ENCODE results near the gene PEX26.
"Not testable (repeated sequence)": the region's sequence is repeated elsewhere in the genome, so short reads cannot be mapped to it uniquely, and the experiment has no call there.

The PEX26 gene

GRCh38 chr22:18120857-18121256, 43.1 kb downstream of the PEX26 start:
- no peaks in the 10 kb centered on the region for H3K9me3 ChIP-seq (ENCODE audit: control insufficient read depth, insufficient read depth, low read length)
- H3K36me3 ChIP-seq (ENCODE audit: insufficient read depth, low read length): no peaks in the 10 kb centered on the region
- H3K4me1 ChIP-seq (ENCODE audit: insufficient read depth, low read length): peaks cover 3% of the 10 kb centered on the region; the same call in 1 of the 2 replicates
- no peak overlapping the region for H3K9ac ChIP-seq (ENCODE audit: low read depth, low read length)

- Histone ChIP-seq H3K4me1 (ENCODE audit: insufficient read depth, low read length) (peaks cover 3% of the 10 kb centered on the region; the same call in 1 of the 2 replicates), H3K9ac (ENCODE audit: low read depth, low read length) (no peak overlapping the region), H3K36me3 (ENCODE audit: insufficient read depth, low read length) (no peaks in the 10 kb centered on the region), H3K9me3 (ENCODE audit: control insufficient read depth, insufficient read depth, low read length) (no peaks in the 10 kb centered on the region)
These were observed 43.7 kb downstream of the PEX26 start for GRCh38 chr22:18121506-18121905.

- Histone ChIP-seq H3K9ac (ENCODE audit: low read depth, low read length) (no peak overlapping the region), H3K9me3 (ENCODE audit: control insufficient read depth, insufficient read depth, low read length) (no peaks in the 10 kb centered on the region), H3K4me1 (ENCODE audit: insufficient read depth, low read length) (peaks cover 3% of the 10 kb centered on the region; the same call in 1 of the 2 replicates), H3K36me3 (ENCODE audit: insufficient read depth, low read length) (no peaks in the 10 kb centered on the region)
These were observed 44.3 kb downstream of the PEX26 start for GRCh38 chr22:18121954-18122554.

- H3K36me3 ChIP-seq (ENCODE audit: insufficient read depth, low read length); H3K9me3 ChIP-seq (ENCODE audit: control insufficient read depth, insufficient read depth, low read length); H3K9ac ChIP-seq (ENCODE audit: low read depth, low read length); H3K4me1 ChIP-seq (ENCODE audit: insufficient read depth, low read length): not testable (repeated sequence)
These were observed 45.8 kb downstream of the PEX26 start for GRCh38 chr22:18123476-18124025.

GRCh38 chr22:18126606-18127005, 48.8 kb downstream of the PEX26 start:
- peaks cover 3% of the 10 kb centered on the region; the same call in 1 of the 2 replicates for H3K4me1 ChIP-seq (ENCODE audit: insufficient read depth, low read length)
- no peak overlapping the region for H3K9ac ChIP-seq (ENCODE audit: low read depth, low read length)
- no peaks in the 10 kb centered on the region for H3K9me3 ChIP-seq (ENCODE audit: control insufficient read depth, insufficient read depth, low read length)
- H3K36me3 ChIP-seq (ENCODE audit: insufficient read depth, low read length): no peaks in the 10 kb centered on the region

- Histone ChIP-seq H3K36me3 (ENCODE audit: insufficient read depth, low read length) (no peaks in the 10 kb centered on the region), H3K4me1 (ENCODE audit: insufficient read depth, low read length) (no peaks in the 10 kb centered on the region), H3K9ac (ENCODE audit: low read depth, low read length) (no peak overlapping the region), H3K9me3 (ENCODE audit: control insufficient read depth, insufficient read depth, low read length) (no peaks in the 10 kb centered on the region)
These were observed 52.2 kb downstream of the PEX26 start for GRCh38 chr22:18130018-18130417.

GRCh38 chr22:18130699-18131429, 53.1 kb downstream of the PEX26 start:
- Histone ChIP-seq H3K4me1 (ENCODE audit: insufficient read depth, low read length) (no peaks in the 10 kb centered on the region), H3K9me3 (ENCODE audit: control insufficient read depth, insufficient read depth, low read length) (no peaks in the 10 kb centered on the region), H3K36me3 (ENCODE audit: insufficient read depth, low read length) (no peaks in the 10 kb centered on the region), H3K9ac (ENCODE audit: low read depth, low read length) (no peak overlapping the region)

GRCh38 chr22:18133452-18133851, 55.7 kb downstream of the PEX26 start:
- Histone ChIP-seq H3K36me3 (ENCODE audit: insufficient read depth, low read length) (no peaks in the 10 kb centered on the region), H3K9ac (ENCODE audit: low read depth, low read length) (no peak overlapping the region), H3K4me1 (ENCODE audit: insufficient read depth, low read length) (no peaks in the 10 kb centered on the region), H3K9me3 (ENCODE audit: control insufficient read depth, insufficient read depth, low read length) (no peaks in the 10 kb centered on the region)

- Histone ChIP-seq H3K9me3 (ENCODE audit: control insufficient read depth, insufficient read depth, low read length) (no peaks in the 10 kb centered on the region), H3K36me3 (ENCODE audit: insufficient read depth, low read length) (no peaks in the 10 kb centered on the region), H3K9ac (ENCODE audit: low read depth, low read length) (no peak overlapping the region), H3K4me1 (ENCODE audit: insufficient read depth, low read length) (no peaks in the 10 kb centered on the region)
These were observed 59.0 kb downstream of the PEX26 start for GRCh38 chr22:18136563-18137320.

- H3K9ac ChIP-seq (ENCODE audit: low read depth, low read length); H3K9me3 ChIP-seq (ENCODE audit: control insufficient read depth, insufficient read depth, low read length); H3K36me3 ChIP-seq (ENCODE audit: insufficient read depth, low read length); H3K4me1 ChIP-seq (ENCODE audit: insufficient read depth, low read length): not testable (repeated sequence)
These were observed 63.2 kb downstream of the PEX26 start for GRCh38 chr22:18141004-18141403.

GRCh38 chr22:18144105-18144504, 66.3 kb downstream of the PEX26 start:
- Histone ChIP-seq H3K36me3 (ENCODE audit: insufficient read depth, low read length) (no peaks in the 10 kb centered on the region), H3K4me1 (ENCODE audit: insufficient read depth, low read length) (no peaks in the 10 kb centered on the region), H3K9ac (ENCODE audit: low read depth, low read length) (no peak overlapping the region), H3K9me3 (ENCODE audit: control insufficient read depth, insufficient read depth, low read length) (no peaks in the 10 kb centered on the region)

- Histone ChIP-seq H3K9me3 (ENCODE audit: control insufficient read depth, insufficient read depth, low read length) (no peaks in the 10 kb centered on the region), H3K36me3 (ENCODE audit: insufficient read depth, low read length) (no peaks in the 10 kb centered on the region), H3K4me1 (ENCODE audit: insufficient read depth, low read length) (no peaks in the 10 kb centered on the region), H3K9ac (ENCODE audit: low read depth, low read length) (no peak overlapping the region)
These were observed 68.0 kb downstream of the PEX26 start for GRCh38 chr22:18145676-18146388.

- no peaks in the 10 kb centered on the region for H3K4me1 ChIP-seq (ENCODE audit: insufficient read depth, low read length)
- no peaks in the 10 kb centered on the region for H3K36me3 ChIP-seq (ENCODE audit: insufficient read depth, low read length)
- H3K9ac ChIP-seq (ENCODE audit: low read depth, low read length): no peak overlapping the region
- H3K9me3 ChIP-seq (ENCODE audit: control insufficient read depth, insufficient read depth, low read length): no peaks in the 10 kb centered on the region
These were observed 68.6 kb downstream of the PEX26 start for GRCh38 chr22:18146389-18146753.

- Histone ChIP-seq H3K36me3 (ENCODE audit: insufficient read depth, low read length) (no peaks in the 10 kb centered on the region), H3K4me1 (ENCODE audit: insufficient read depth, low read length) (no peaks in the 10 kb centered on the region), H3K9ac (ENCODE audit: low read depth, low read length) (no peak overlapping the region), H3K9me3 (ENCODE audit: control insufficient read depth, insufficient read depth, low read length) (no peaks in the 10 kb centered on the region)
These were observed 70.0 kb downstream of the PEX26 start for GRCh38 chr22:18147791-18148190.
